HEK293T (cell line): ENCODE data around the gene C19orf38.

Experiments used
- BHLHE40 ChIP-seq: fragments of 450-650 bp; IDR thresholded peaks from 2 replicates; pipeline ENCODE4 v1.6.1; 2016; ENCODE audit warnings: mild to moderate bottlenecking, moderate library complexity, borderline replicate concordance
- ELF4 ChIP-seq: fragments of 450-650 bp; IDR thresholded peaks from 2 replicates; pipeline ENCODE4 v1.6.1; 2017; ENCODE audit warnings: antibody characterized with exemption
- FOXA1 ChIP-seq: fragments of 450-650 bp; IDR thresholded peaks from 2 replicates; pipeline ENCODE4 v1.6.1; 2016; ENCODE audit warnings: mild to moderate bottlenecking
- FOXM1 ChIP-seq: fragments of 450-650 bp; IDR thresholded peaks from 2 replicates; pipeline ENCODE4 v1.6.1; 2017; ENCODE audit warnings: mild to moderate bottlenecking, borderline replicate concordance
- L3MBTL2 ChIP-seq: fragments of 450-650 bp; conservative IDR thresholded peaks from 2 replicates; pipeline ENCODE4 v1.6.1; 2016; ENCODE audit warnings: mild to moderate bottlenecking
- SP1 ChIP-seq: fragments of 450-650 bp; IDR thresholded peaks from 2 replicates; pipeline ENCODE4 v1.6.1; 2017
- SUZ12 ChIP-seq: fragments of 450-650 bp; IDR thresholded peaks from 2 replicates; pipeline ENCODE4 v1.6.1; 2016; ENCODE audit warnings: mild to moderate bottlenecking
- ZNF384 ChIP-seq: fragments of 450-650 bp; IDR thresholded peaks from 2 replicates; pipeline ENCODE4 v1.6.1; 2016
- TF ChIP-seq, protein P1 (sequence below): fragments of 450-650 bp; IDR thresholded peaks from 2 replicates; pipeline ENCODE4 v1.6.1; 2016

- no peak for TF ChIP-seq FOXA1
- no peak for TF ChIP-seq ELF4
- TF ChIP-seq FOXM1, result no peak
- TF ChIP-seq, protein P1, sequence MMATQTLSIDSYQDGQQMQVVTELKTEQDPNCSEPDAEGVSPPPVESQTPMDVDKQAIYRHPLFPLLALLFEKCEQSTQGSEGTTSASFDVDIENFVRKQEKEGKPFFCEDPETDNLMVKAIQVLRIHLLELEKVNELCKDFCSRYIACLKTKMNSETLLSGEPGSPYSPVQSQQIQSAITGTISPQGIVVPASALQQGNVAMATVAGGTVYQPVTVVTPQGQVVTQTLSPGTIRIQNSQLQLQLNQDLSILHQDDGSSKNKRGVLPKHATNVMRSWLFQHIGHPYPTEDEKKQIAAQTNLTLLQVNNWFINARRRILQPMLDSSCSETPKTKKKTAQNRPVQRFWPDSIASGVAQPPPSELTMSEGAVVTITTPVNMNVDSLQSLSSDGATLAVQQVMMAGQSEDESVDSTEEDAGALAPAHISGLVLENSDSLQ, result no peak
- no peak for TF ChIP-seq BHLHE40
- TF ChIP-seq SP1, result no peak
- TF ChIP-seq SUZ12, result no peak
- no peak for TF ChIP-seq ZNF384
- no peak for TF ChIP-seq L3MBTL2
Observed at GRCh38 chr19:10802479-10802878, 45.7 kb upstream of the C19orf38 start.
